CD4-positive, alpha-beta T cell (primary cell): ENCODE measurements around the gene CTRB2. TPM values are rescaled to one million over a fixed set of nuclear protein-coding genes. Genes with fewer than 3 reads are reported as not detected.

Source experiments
- ATAC-seq: fragments of 200-7000 bp; cut with Tn5 transposase; one replicate; pipeline ENCODE4 v1.10.0; 2022; ENCODE audit warnings: mild to moderate bottlenecking; ENCODE audit not compliant: poor library complexity
- CTCF ChIA-PET: fragments of 350-600 bp; sonication (Branson Sonifier 250); formaldehyde crosslinking; loops from one replicate; lab custom pipeline; 2021; ENCODE audit warnings: antibody characterized with exemption, inconsistent platforms; lab: Charles Lee
- POLR2A ChIA-PET: fragments of 350-600 bp; sonication (Branson Sonifier 250); formaldehyde crosslinking; loops from one replicate; lab custom pipeline; 2021; ENCODE audit warnings: antibody characterized with exemption, inconsistent platforms; lab: Charles Lee
- DNase-seq, 14 experiments: peaks; one replicate each; pipeline ENCODE4 v3.0.0-alpha.2; 2013 to 2020; ENCODE audit warnings: mixed read lengths in 2 of 14
- H3K27ac ChIP-seq, 2 donors: one replicate each; pipeline versions ENCODE4 v1.5.1 to v1.7.0; 2013; ENCODE audit warnings: low read length in 2 of 2, low read depth in 1 of 2, mild to moderate bottlenecking in 1 of 2
- H3K27me3 ChIP-seq, 2 experiments: 1 replicate in 1 of 2; 2 replicates in 1 of 2; pipeline versions ENCODE4 v1.6.1 to v1.7.0; 2013; ENCODE audit warnings: low read length in 2 of 2, control low read depth in 1 of 2, mild to moderate bottlenecking in 1 of 2, moderate library complexity in 1 of 2; ENCODE audit not compliant: insufficient read depth in 2 of 2, control insufficient read depth in 1 of 2
- H3K36me3 ChIP-seq: one replicate; pipeline ENCODE4 v1.6.1; 2013; ENCODE audit warnings: low read length, control low read depth; ENCODE audit not compliant: insufficient read depth
- H3K4me1 ChIP-seq: one replicate; pipeline ENCODE4 v1.6.1; 2013; ENCODE audit warnings: low read length, control low read depth; ENCODE audit not compliant: insufficient read depth
- H3K4me3 ChIP-seq: one replicate; pipeline ENCODE4 v1.5.1; 2013; ENCODE audit warnings: mild to moderate bottlenecking, low read length, moderate library complexity
- H3K9me3 ChIP-seq, 2 experiments: 1 replicate in 1 of 2; 2 replicates in 1 of 2; pipeline versions ENCODE4 v1.6.1 to v1.7.0; 2013; ENCODE audit warnings: low read length in 2 of 2, mild to moderate bottlenecking in 2 of 2, control low read depth in 1 of 2, moderate library complexity in 1 of 2; ENCODE audit not compliant: control insufficient read depth in 1 of 2, insufficient read depth in 1 of 2
- H3K27ac Mint-ChIP-seq: one replicate; pipeline ENCODE4 v1.8.0; 2020; ENCODE audit warnings: mixed read lengths
- H3K27me3 Mint-ChIP-seq: one replicate; pipeline ENCODE4 v1.8.0; 2021; ENCODE audit warnings: mixed read lengths
- H3K36me3 Mint-ChIP-seq: one replicate; pipeline ENCODE4 v1.8.0; 2021; ENCODE audit warnings: low read depth, mixed read lengths
- H3K4me1 Mint-ChIP-seq: one replicate; pipeline ENCODE4 v1.8.0; 2021; ENCODE audit warnings: low read depth, mixed read lengths
- H3K4me3 Mint-ChIP-seq: one replicate; pipeline ENCODE4 v1.8.0; 2020; ENCODE audit warnings: mild to moderate bottlenecking, mixed read lengths
- H3K9me3 Mint-ChIP-seq: one replicate; pipeline ENCODE4 v1.8.0; 2020; ENCODE audit warnings: mixed read lengths
- intact Hi-C, 2 experiments: fragments of 100-400 bp; cut with DNase I in 1 of 2; cut with micrococcal nuclease in 1 of 2; formaldehyde crosslinking; loops; one replicate each; pipeline versions ENCODE4 v1.15.1 to v1.9.0; 2023 to 2025; cut with DNase I, micrococcal nuclease
- total RNA-seq, 174 experiments: library from RNA in 2 of 174; stranded (reverse) in 2 of 174; gene quantifications; one replicate each; pipeline ENCODE4 v1.2.3 and lab custom pipeline; 2021 to 2026
- TF ChIP-seq, protein P1 (sequence below): fragments of 200-600 bp; IDR thresholded peaks from one replicate; pipeline ENCODE4 v1.8.0; 2022; ENCODE audit warnings: antibody characterized with exemption, mild to moderate bottlenecking

Gene CTRB2
- total RNA-seq, 2 experiments from 2014 or later, result not detected

- Mint-ChIP-seq H3K9me3 (no peaks in the 10 kb centered on the region), H3K27me3 (no peaks in the 10 kb centered on the region), H3K4me3 (no peak overlapping the region), H3K36me3 (no peaks in the 10 kb centered on the region), H3K27ac (no peak overlapping the region), H3K4me1 (no peaks in the 10 kb centered on the region)
- intact Hi-C loops, result loop anchor here in 1 of 2 experiments (10.0 kb wide), 1 partner anchor 529 kb away; no protein-coding TSS in a partner anchor
- DNase-seq, result no peak
- H3K36me3 ChIP-seq, result no peaks in the 10 kb centered on the region
- ATAC-seq, result no peak
- ChIA-PET POLR2A (no interaction called here), CTCF (no interaction called here)
- TF ChIP-seq, protein P1, sequence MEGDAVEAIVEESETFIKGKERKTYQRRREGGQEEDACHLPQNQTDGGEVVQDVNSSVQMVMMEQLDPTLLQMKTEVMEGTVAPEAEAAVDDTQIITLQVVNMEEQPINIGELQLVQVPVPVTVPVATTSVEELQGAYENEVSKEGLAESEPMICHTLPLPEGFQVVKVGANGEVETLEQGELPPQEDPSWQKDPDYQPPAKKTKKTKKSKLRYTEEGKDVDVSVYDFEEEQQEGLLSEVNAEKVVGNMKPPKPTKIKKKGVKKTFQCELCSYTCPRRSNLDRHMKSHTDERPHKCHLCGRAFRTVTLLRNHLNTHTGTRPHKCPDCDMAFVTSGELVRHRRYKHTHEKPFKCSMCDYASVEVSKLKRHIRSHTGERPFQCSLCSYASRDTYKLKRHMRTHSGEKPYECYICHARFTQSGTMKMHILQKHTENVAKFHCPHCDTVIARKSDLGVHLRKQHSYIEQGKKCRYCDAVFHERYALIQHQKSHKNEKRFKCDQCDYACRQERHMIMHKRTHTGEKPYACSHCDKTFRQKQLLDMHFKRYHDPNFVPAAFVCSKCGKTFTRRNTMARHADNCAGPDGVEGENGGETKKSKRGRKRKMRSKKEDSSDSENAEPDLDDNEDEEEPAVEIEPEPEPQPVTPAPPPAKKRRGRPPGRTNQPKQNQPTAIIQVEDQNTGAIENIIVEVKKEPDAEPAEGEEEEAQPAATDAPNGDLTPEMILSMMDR, result no peak
- peaks cover 9% of the 10 kb centered on the region for H3K4me1 ChIP-seq
- no peak overlapping the region for H3K4me3 ChIP-seq
- H3K27ac ChIP-seq, result no peak overlapping the region
- H3K27me3 ChIP-seq, result no peaks in the 10 kb centered on the region
- H3K9me3 ChIP-seq, result peaks cover 0 to 6% of the 10 kb centered on the region in 2 experiments
Observed at GRCh38 chr16:75235721-75236193, 28.8 kb upstream of the CTRB2 start.

DNA sequence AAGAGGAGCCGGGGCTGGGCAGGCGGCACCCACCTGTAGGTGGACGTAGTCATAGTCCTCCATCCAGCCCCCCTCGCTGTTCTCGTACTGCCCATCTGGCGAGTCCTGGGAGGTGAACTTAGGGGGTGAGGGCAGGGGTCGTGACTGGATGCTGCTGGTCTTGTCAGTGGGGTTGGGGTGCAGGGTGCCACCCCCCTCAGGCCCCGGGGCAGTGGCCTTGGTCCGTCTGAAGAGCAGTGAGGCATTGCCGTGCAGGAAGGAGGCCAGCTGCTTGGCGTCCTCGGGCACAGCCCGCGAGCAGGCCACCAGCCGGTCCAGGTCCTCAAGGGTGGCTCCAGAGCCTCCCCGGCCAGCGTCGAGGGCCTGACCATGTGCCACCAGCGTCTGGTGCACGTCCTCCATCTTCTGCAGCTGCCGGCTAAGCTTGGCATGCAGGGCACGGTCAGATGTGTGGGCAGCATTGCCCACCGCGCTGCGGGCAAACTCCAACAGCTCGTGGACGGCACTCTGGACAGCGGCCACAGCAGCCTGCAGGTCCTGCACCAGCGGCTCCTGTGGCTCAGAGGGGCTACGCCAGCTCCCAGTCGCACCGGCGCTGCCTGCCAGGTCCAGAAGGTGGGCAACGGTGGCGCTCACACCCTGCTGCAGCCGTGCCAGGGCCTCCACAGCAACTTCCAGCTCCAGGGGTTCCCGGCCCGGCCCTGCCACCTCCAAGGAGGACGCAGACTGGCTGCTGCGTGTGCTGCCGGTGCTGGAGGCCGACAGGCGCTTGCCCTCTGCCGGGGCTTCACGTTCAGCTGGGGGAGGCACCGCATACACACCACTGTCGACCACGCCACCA, 28.1 kb upstream of the CTRB2 start:
- Histone ChIP-seq H3K9me3 (peaks cover 0 to 6% of the 10 kb centered on the region in 2 experiments), H3K4me3 (no peak overlapping the region), H3K36me3 (no peaks in the 10 kb centered on the region), H3K27me3 (no peaks in the 10 kb centered on the region), H3K4me1 (peaks cover 9% of the 10 kb centered on the region), H3K27ac (no peak overlapping the region)
- intact Hi-C loops, result loop anchor here (1.0 to 10.0 kb wide), 6 partner anchors 38 to 530 kb away; no protein-coding TSS in a partner anchor
- no peak overlapping the region for H3K4me3 Mint-ChIP-seq
- no peaks in the 10 kb centered on the region for H3K9me3 Mint-ChIP-seq
- ATAC-seq, result no peak
- H3K27ac Mint-ChIP-seq, result no peak overlapping the region
- CTCF ChIA-PET, result no interaction called here
- TF ChIP-seq, protein P1, result no peak
- no peak for DNase-seq
- POLR2A ChIA-PET, result interaction anchor here (1.4 kb wide), 1 partner anchor 152 kb away, joined by 5 read pairs; no protein-coding TSS in a partner anchor
- H3K4me1 Mint-ChIP-seq, result no peaks in the 10 kb centered on the region
- no peaks in the 10 kb centered on the region for H3K27me3 Mint-ChIP-seq
- H3K36me3 Mint-ChIP-seq, result no peaks in the 10 kb centered on the region

DNA sequence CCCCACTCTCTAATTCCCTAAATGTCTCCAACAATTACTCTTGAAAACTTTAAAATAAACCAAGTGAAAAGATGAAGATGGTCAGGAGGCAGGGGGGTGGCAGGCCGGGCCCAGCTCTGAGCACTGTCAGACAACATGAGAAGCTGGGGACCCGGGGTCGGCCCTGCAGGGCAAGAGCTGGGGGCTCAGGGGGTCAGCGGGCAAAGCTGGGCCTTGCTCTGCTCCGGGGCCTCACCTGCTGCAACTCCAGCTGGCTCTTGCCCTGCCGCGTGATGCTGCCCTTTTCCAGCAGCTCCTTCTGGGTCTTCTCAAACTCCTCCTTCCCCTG, 26.6 kb upstream of the CTRB2 start:
- TF ChIP-seq, protein P1, result no peak
- ChIA-PET CTCF (interaction anchor here (0.6 to 2.1 kb wide), 18 partner anchors 14 to 347 kb away, joined by 3 to 18 read pairs (median 4); no protein-coding TSS in a partner anchor), POLR2A (interaction anchor here (1.0 to 1.4 kb wide), 5 partner anchors 14 to 154 kb away, joined by 3 to 12 read pairs (median 5); no protein-coding TSS in a partner anchor)
- Histone ChIP-seq H3K9me3 (peaks cover 0 to 6% of the 10 kb centered on the region in 2 experiments), H3K27me3 (no peaks in the 10 kb centered on the region), H3K4me3 (no peak overlapping the region), H3K27ac (no peak overlapping the region), H3K4me1 (peaks cover 9% of the 10 kb centered on the region), H3K36me3 (no peaks in the 10 kb centered on the region)
- intact Hi-C loops, result loop anchor here (5.0 to 10.0 kb wide), 3 partner anchors 36 to 531 kb away; no protein-coding TSS in a partner anchor
- H3K27ac Mint-ChIP-seq, result no peak overlapping the region
- no peaks in the 10 kb centered on the region for H3K4me1 Mint-ChIP-seq
- H3K9me3 Mint-ChIP-seq, result no peaks in the 10 kb centered on the region
- no peaks in the 10 kb centered on the region for H3K36me3 Mint-ChIP-seq
- DNase-seq, result no peak
- no peak overlapping the region for H3K4me3 Mint-ChIP-seq
- ATAC-seq, result no peak
- no peaks in the 10 kb centered on the region for H3K27me3 Mint-ChIP-seq
